Endothelial cell (in vitro differentiated cells): ENCODE measurements around the gene ZNF576. TPM values are rescaled to one million over a fixed set of nuclear protein-coding genes. Genes with fewer than 3 reads are reported as not detected.

Source experiments
- DNase-seq: peaks from one replicate; pipeline ENCODE4 v3.0.0; 2021; ENCODE audit warnings: low spot score
- H3K27ac Mint-ChIP-seq: one replicate; pipeline ENCODE4 v1.8.0; 2021; ENCODE audit warnings: mixed read lengths, inconsistent platforms; ENCODE audit not compliant: unreplicated experiment
- H3K27me3 Mint-ChIP-seq: one replicate; pipeline ENCODE4 v1.8.0; 2021; ENCODE audit warnings: mild to moderate bottlenecking, moderate library complexity, mixed read lengths, inconsistent platforms; ENCODE audit not compliant: unreplicated experiment
- H3K36me3 Mint-ChIP-seq: one replicate; pipeline ENCODE4 v1.8.0; 2021; ENCODE audit warnings: mild to moderate bottlenecking, low read depth, mixed read lengths, inconsistent platforms; ENCODE audit not compliant: unreplicated experiment
- H3K4me1 Mint-ChIP-seq: one replicate; pipeline ENCODE4 v1.8.0; 2021; ENCODE audit warnings: mild to moderate bottlenecking, mixed read lengths, inconsistent platforms; ENCODE audit not compliant: unreplicated experiment
- H3K4me3 Mint-ChIP-seq: one replicate; pipeline ENCODE4 v1.8.0; 2021; ENCODE audit warnings: mild to moderate bottlenecking, mixed read lengths, inconsistent platforms; ENCODE audit not compliant: unreplicated experiment
- H3K9me3 Mint-ChIP-seq: one replicate; pipeline ENCODE4 v1.8.0; 2021; ENCODE audit warnings: mixed read lengths, inconsistent platforms; ENCODE audit not compliant: unreplicated experiment
- CTCF ChIP-seq: fragments of 200-600 bp; sonication (generic); IDR thresholded peaks from one replicate; pipeline ENCODE4 v1.5.0; 2021; ENCODE audit warnings: antibody characterized with exemption; ENCODE audit not compliant: unreplicated experiment
- total RNA-seq: library from RNA; stranded (reverse); fragmentation: NEBNext Ultra II Directional; extraction: Animal tissue kit (Norgen Biotek cat#: 25700); gene quantifications from one replicate; pipeline ENCODE4 v1.2.1, GENCODE V29; 2021; ENCODE audit not compliant: unreplicated experiment

ZNF576 gene
- total RNA-seq, 1 donor from 2014 or later: 10.7 TPM

DNA sequence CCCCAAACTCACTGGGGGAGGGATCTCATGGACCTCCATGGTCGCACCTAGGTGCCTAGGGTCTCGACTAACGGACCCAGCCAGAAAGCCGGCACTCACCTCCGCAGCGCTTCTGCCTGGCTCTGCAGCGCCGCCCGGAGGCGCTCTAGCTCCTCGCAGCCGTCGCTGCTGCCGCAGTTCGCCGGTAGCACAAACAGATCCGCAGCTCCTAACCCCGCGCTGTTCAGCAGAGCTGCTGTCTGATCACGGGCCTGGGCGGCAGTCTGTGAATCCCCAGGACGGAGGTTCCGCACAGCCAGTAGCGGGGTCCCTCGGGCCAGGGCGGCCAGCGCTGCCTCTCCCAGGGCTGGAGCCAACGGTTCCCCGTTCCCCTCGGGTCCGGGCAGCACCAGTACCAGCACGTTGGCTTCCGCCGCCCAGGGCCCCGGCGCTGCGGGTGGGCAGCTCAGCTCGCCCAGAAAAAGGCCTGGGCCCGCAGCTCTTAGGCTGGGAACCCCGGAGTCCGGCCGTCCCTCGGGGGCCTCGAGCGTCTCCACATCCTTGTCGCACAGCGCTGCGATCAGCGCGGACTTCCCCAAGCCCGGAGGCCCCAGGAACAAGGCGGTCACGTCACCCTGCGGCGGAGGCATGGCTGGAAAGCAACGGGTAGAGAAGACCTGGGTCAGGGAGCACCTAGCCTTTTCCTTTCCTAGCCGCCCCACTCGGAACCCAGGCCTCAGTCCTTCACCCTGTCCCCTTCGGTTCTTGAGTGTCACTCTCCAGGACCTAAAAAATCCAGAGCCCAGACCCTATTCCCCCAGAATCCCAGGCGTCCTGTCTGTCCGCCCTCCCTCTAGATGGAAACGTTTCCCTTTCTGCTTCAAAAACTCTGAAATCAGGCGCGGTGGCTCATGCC, 1.4 kb upstream of the ZNF576 start:
- Mint-ChIP-seq H3K36me3 (peaks cover 22% of the 10 kb centered on the region), H3K4me3 (peak overlapping the region; percentile 99), H3K27me3 (peaks cover 15% of the 10 kb centered on the region), H3K4me1 (peaks cover 29% of the 10 kb centered on the region), H3K27ac (peak overlapping the region; percentile 96), H3K9me3 (no peaks in the 10 kb centered on the region)
- peak; percentile 70 for DNase-seq
- TF ChIP-seq CTCF: peak; percentile 69

- Mint-ChIP-seq H3K27ac (peak overlapping the region; percentile 96), H3K4me3 (peak overlapping the region; percentile 99), H3K9me3 (no peaks in the 10 kb centered on the region), H3K27me3 (peaks cover 15% of the 10 kb centered on the region), H3K4me1 (peaks cover 29% of the 10 kb centered on the region), H3K36me3 (peaks cover 21% of the 10 kb centered on the region)
- no peak for TF ChIP-seq CTCF
- peak; percentile 22 for DNase-seq
These were observed 793 bp upstream of the ZNF576 start for GRCh38 chr19:43595605-43595998.

DNA sequence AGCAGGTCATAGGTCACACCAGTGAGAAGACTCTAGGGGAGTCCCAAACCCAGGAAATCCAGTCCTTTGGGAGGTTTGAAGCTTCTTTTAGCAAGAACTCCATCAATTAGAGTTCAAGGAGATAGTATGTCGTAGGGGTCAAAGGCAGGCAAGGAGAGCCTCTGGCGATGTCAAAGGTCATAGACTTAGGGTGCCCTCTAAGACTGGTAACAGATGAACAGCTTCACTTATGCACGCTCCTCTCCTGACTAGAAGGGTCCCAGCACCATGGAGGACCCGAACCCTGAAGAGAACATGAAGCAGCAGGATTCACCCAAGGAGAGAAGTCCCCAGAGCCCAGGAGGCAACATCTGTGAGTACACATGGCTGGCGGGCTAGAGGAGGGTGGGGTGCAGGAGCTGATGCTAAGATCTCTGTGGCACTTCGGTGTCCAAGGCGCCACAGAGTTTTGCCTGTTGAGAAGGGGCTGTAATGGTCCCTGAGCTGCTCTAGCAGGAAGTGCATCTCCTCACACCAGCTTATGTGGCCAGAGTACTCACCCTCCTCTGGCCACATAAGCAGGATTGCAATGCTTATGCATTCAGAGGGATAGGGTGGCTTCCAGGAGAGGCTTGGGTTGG, 557 bp downstream of the ZNF576 start:
- no peak for TF ChIP-seq CTCF
- Mint-ChIP-seq H3K27me3 (peaks cover 12% of the 10 kb centered on the region), H3K4me1 (peaks cover 29% of the 10 kb centered on the region), H3K9me3 (no peaks in the 10 kb centered on the region), H3K36me3 (peaks cover 24% of the 10 kb centered on the region), H3K4me3 (peak overlapping the region; percentile 99), H3K27ac (peak overlapping the region; percentile 96)
- no peak for DNase-seq

GRCh38 chr19:43597876-43598275, 1.5 kb downstream of the ZNF576 start:
- Mint-ChIP-seq H3K9me3 (no peaks in the 10 kb centered on the region), H3K36me3 (peaks cover 20% of the 10 kb centered on the region), H3K4me3 (peak overlapping the region; percentile 99), H3K27ac (peak overlapping the region; percentile 9), H3K27me3 (peaks cover 12% of the 10 kb centered on the region), H3K4me1 (peaks cover 29% of the 10 kb centered on the region)
- no peak for DNase-seq
- no peak for TF ChIP-seq CTCF
